Stimulated activated CD4-positive, alpha-beta T cell treated with anti-CD3 and anti-CD28 coated beads, TNF-alpha, amount 100 ng/mL, for 48 hours (primary cell): ENCODE results near the gene OMP.

ENCODE experiments used
- DNase-seq, 3 donors: peaks; one replicate each; pipeline ENCODE4 v3.0.0-alpha.2; 2020; ENCODE audit warnings: low read depth in 3 of 3

OMP gene

DNA sequence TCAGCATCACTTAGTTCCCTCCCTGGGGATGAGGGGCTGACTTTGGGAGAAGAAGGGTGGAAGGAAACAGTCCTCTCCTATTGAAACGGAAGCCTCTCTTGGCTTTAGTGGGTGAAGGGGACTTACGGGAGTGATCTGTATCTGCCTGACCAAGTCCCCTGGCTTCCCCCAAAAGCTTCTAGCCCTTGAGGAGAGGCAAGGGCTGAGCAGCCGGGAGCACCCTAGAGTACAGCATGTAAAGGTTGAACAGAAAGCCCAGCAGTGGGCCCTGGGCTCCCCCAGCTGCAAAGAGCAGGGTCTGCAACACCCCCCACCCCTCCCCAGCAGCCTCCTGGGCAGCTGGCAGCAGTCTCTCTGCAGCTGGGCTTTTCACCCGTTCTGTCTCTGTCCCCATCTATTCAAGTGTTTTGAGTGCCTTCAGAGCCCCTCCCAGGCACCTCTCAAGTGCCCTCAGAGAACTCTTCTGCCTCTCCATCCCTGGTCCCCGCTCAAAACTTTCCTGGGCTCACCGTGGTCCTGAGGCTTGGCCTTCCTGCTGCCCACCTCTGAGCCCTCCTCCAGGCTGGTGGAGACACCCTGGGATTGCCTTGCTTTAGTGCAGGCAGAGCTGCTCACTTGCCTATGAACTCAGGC is 33.2 kb upstream of the OMP start:
- DNase-seq: no peak

DNA sequence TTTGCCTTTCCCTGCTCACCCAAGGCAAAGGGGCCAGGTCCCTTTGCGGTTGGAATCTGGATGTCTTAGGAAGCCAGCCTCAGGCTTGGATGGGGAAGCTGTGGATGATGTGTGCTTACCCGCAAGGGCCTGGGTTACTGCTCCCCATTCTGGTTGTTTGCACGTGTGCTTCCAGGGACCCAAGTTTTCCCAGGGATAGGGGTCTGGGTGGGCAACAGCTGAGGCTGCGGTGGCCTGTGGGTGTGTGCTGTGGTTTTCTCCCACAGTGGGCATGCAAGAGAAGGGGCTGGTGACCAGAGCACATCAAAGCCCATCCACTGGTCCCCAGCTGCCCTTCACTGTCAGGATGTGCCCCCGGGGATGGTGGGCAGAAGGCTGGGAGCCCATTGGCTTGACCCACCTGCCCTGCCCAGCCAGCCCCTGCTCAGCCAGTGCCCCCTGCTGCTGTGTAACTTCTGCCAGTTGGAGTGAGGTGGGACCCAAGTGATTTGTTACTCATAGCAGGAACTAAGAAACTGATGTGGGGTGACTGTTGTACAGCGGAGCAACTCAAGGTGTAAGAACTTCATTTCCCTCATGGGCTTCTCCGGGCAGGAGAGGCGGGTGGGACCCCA is 32.6 kb upstream of the OMP start:
- no peak for DNase-seq

DNA sequence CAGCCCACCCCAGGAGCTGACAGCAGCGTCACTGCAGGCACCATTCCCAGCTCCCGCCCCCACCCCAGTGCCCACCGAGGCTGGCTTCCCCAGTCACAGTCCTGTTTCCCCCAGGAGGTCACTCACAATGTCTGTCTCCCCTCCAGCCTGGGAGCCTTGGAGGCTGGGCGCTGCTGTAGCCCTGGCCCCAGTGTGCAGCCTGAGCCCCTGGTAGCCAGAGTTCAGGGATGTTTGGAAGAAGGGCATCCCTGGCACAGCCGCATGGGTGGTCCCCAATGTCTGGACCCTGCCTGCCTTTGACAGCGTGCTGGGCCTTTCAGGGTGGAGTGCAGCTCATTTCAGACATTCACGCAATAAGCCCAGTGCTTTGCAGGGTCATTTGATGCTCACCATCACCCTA is 31.6 kb upstream of the OMP start:
- no peak for DNase-seq

DNA sequence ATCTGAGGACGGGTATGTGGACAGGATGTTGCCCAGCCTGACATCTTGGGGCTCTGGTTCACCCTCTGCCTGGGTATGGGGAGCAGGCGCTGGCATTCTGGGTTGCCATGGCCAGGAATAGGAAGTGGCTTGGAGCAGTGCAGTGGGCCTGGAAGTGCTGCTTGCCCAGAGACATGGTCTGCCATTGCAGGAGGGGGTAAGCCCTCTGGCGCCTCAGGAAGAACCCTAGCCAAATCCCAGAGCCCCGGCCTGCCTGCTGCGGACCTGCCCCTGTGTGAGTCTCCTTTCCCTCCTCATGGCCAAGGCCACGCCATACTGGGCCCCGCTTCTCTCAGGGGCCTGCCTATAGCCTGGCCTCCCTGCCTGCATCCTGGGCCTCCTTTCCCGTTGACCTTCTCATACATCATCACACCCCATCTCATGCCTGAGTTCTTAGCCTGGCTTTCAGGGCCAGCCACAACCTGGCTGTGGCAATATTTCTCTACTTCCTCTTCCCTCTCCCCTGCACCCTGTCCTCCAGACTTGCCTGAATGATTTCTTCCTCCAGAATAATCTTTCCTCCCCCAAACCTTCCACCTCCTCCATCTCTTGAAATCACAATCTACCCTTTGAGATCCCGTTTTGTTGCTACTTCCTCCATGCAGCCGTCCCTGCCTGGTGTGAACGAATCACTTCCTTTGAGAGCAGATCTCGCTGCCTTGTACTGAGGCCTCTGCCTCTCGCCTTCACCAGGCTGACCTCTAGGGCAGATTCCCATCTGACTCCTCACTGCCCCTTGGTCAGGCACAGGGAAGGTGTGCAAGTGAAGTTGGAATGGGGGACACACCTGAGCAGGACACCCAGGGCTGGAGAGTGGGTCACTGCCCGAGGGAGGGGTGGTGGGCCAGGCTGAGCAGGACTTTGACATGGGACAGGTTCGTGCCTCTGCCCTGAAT is 30.7 kb upstream of the OMP start:
- no peak for DNase-seq

DNA sequence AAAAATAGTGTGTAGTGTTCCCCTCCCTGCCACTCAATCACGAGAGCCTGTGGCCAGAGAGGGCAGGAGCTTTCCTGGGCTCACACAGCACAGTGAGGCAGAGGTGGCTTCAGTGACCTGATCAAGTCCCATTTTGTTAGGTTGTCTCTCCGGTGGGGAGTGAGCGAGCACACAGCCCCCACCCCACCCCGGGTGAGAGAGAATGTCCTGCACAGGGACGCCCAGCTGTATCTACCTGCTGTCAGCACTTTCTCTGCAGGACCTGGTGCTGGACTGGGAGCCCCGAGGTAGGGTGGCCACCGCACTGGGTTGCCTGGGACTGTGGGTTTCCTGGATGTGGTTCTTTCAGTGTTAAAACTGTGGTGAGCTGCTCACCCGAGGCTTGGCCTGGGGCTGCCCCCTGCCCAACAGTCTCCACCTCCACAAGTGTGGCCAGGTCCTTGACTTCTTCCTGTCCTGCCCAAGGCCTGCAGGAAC is 29.8 kb upstream of the OMP start:
- no peak for DNase-seq

DNA sequence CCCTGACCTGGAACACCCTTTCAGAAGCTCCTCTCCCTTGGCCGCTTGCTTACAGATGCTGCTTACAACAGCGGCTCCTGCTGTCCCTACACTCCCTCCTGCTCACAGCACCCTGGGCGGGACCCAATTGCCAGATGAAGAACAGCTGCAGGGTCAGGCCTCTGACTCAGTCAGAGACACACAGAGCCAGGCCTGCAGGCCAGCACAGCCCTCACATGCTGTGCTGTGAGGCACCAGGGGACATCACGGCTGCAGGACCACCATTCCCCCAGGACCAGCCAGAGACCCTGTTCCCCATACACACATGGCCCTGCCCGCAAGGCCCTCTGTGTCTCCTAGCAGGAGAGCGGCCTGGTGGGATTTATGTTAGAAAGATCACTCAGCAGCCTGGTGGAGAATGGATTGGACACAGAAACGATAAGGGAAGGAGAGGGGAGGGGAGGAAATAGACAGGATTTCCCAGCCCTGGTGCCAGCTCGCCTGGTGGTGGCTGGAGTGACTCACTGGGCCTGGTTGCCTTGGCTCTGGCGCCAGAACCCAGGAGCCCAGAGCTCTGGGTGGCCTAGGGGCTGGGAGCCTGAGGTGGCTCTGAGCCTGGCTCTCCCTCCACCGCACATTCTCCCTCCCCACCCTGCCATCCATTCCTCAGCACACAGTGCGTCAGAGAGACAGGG is 29.2 kb upstream of the OMP start:
- no peak for DNase-seq

DNA sequence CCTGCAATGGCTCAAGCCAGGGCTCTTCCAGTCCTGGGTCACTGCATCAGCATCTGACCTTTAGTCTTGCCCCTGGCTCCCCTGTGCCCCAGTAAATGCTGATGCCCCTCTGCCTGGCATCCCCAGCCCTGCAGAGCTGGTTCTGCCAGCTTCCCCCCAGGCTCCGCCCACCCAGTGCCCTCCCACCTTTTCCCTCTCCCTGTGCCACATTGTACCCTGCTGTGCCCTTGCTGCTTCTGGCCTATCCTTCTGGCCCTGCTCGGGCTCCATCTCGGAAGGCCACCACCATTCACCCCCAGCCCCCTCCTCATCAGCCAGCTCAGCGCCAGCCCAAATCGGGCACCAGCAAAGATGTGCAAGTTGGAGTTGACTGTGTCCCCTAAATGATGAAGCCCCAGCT is 28.4 kb upstream of the OMP start:
- no peak for DNase-seq

DNA sequence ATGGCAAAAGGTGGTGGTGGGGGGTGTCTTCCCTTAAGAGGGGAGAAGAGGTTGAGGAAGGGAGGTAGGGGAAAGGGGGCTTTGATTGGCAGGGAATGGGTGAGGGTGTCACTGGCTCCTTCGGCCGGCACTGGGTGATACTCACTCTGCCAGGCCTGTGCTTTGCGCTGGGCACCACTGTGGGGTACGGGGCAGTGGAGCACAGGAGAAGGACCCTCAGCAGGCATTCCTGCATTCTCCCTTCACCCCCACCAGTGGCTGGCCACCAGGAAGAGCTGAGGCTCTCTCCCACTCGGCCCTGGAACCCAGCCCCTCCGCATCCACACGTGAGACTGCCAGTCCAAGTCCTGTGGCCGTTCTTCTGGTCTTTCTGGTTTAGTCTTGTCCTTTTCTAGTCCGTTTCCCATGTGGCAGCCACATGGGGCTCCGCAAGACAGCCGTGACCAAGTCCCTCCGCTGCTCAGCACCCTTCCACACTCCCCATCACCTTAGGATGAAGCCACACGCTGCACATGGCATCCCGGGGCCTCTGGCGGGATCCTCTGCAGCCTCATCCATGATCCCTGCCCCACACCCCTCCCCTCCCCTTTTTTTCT is 27.9 kb upstream of the OMP start:
- no peak for DNase-seq

DNA sequence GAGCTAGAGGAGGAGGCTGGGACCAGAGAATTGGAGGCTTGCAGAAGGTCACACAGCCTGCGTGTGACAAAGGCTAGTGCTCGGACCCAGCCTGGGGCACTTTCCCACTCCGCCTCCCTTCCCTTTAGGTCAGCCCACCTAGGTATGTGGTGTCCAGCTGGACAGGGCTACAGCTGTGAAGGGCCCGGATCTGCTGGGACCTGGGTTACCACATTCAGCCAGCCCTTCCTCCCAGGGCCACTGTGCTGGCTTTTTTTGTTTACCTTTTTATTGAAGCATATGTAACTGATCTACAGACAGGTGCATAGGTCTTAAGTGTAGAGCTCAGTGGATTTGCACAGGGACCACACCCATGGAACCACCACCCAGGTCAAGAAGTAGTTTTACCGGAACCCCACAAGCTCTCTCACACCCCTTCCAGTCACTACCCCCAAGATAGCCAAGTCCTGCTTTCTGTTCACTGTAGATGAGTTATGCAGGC is 27.2 kb upstream of the OMP start:
- DNase-seq: no peak

DNA sequence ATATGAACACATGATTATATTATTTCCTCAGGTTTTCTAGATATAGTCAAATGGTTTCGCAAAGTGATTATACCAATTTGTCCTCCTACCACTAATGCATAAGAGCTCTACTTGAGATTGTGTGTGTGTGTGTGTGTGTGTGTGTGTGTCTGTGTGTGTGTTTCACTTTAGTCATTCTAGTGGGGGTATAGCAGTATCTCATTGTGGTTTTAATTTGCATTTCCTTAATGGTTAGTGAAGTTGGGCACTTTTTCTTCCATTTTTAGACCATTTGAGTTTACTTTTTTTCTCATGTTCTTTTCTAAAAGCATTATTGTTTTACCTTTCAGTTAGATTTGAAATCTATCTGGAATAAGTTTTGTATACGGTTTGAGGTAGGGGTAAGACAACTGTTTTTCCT is 23.0 kb upstream of the OMP start:
- no peak for DNase-seq

DNA sequence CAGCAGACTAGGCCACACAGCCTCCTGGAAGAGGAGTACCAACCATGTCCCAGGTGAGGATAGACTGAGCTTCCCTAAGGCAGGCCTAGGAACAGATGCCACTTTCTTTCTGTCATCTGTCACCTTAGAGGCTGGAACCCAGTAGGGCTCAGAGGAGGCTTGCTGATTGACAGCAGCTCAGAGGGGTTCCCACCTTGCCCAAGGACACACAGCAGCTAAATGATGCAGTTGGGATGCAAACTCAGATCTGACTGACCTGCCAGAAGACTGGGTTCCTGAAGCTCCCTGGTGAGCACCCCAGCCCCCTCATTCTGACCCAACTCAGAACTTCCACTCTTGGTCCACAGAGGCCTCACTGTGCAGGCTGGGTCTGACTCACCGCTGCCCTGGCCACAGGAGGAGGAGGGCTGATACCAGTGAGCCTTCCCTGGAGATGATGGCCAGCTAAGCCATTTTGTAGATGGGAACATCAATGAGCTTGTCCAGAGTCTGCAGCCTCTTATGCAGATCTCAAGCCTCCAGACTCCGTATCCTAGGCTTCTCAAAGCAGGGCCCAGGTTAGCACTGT is 21.9 kb upstream of the OMP start:
- DNase-seq: no peak

DNA sequence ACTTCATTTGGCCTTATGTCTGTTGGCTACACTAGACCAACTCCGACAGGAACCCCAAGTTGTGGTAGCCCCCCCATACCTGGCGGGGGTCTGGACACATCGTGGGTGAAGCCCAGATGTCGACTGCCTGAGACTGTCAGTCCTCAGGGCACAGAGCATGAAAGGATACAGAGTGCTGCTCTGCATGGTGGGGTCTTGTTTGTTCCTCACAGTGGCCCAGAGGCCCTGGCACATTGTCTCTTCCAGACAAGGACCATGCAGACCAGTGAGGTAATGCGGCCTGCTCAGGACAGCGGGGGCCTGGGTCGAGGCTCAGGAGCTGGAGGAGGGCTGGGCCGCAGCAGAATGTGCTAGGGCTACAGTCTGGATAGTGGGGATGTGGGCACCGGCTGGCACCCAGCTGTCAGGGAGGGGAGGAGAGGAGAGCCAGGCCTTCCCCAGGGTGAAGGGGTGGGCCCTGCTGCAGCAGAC is 21.2 kb upstream of the OMP start:
- no peak for DNase-seq

DNA sequence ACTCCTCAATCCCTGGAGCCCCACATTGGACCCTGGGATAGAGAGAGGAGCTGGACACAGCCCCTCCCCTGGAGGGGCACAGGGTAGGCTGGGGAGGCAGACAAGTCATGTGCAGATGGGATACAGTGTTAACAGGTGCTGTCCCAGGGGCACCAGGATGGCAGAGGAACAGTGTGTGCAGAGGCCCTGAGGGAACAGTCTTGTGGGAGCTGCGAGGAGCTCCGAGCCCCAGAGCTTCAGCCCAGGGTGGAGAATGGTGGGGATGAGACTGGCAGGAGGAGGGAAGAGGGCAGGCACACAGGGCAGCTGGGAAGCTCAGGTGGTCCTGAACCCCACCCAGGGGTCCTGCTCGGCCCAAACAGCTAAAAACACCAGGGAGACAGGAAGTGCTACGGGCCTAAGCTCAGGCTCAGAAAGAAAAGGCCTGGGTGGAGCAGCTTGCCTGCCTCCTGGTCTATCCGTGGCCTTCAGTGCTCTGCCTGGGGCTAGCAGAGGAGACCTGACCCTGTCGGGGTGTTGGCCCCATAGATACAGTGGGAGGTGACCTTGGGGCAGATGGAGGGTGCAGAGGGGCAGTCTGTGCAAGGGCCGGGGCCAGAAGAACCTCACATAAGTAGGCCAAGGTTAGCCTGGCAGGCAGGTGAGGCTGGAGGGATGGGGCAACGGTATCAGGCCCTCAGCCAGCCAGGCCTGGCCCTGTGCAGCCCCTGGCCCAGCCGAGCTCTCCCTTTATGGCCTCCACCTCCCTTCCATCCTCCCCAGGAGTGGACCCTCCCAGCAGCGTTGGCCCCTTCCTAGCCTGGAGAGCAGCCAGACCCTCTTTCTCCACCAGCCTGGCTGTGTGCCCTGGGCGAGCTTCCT is 20.4 kb upstream of the OMP start:
- DNase-seq: no peak

DNA sequence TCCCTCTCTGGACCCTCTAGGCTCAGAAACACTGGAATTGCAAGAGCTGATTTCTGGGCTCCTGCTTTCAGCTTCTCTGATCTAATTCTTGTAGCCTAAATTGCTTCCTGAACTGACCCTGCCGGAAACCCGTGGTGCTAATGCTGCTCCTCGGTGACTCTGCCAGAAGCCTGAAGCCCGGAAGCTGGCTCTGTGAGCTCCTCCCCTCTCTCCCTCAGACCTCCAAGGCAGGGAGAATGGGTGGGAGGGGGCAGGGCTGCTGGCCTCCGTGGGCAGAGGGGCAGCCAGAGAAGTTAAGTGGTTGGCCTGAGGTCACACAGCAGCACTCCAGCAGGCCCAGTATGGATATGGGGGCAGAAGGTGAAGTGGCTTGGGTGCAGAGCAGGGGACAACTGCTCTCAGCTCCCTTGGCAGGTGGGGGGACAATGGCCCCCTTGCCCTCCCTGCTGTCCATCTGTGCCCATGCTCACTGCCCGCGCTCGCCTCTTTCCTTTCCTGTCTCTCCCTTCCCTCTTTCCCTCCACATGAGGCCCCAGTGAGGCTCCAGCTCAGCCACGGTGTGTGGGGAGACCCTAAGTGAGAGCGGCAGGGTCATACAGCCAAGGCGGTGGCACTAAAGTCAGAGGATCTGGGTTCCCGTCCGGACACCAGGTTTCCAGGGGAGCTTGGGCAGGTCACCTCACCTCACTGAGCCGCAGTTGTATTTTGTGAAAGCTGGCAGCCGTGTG is 19.6 kb upstream of the OMP start:
- peak in 1 of 3 donors; percentile 12 for DNase-seq

DNA sequence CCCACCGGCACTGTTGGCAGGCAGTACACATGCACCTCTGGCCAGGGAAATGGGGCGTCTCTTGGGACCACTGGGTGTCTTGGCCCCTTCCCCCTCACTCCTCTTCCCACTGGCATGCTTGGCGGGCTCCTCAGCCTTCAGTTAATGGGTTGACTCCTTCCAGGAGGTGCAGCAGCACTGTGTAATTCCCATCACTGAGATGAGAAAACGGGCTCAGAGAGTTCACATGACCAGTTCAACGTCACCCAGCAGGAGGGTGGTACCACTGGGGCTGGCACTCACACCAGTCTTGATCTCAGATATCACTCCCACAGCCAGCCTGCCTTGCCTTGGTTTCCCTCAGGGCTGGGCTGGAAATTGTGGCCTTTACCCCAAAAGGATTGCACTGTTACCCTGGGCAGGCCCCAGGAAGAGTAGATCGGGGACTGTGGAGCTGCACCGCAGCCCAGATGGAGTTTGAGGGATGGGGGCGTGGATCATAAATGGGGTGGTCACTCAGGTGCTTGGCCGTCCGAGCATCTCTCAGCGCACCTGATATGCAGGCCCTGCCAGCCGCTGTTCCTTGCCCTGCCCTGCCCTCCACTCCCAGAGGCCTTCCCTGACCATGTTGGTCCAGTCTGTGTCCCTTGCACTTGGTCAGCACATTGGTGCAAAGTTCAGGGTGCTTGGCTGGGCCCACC is 18.9 kb upstream of the OMP start:
- DNase-seq: no peak

DNA sequence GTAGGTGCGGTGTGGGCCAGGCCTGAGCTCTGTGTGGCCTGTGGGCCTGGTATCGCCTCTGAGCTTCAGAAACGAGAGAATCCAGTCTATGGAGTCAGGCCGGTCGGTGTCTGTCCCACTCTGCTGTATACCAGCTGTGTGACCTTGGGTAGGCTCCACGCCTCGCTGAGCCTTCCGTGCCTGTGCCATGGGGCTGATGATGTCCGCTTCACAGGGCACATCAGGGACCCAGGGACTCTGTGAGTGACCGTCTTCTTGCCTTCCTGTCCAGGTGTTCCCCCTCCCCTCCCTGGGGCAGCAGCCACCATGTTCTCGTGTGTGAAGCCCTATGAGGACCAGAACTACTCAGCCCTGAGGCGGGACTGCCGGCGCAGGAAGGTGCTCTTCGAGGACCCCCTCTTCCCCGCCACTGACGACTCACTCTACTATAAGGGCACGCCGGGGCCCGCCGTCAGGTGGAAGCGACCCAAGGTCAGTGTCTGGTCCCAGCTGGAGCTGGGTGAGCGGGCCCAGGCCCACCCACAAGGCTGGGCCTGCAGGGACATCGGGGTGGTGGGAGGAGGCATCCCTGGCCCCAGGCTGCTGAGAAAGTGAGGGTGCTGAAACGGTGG is 18.0 kb upstream of the OMP start:
- DNase-seq: no peak

DNA sequence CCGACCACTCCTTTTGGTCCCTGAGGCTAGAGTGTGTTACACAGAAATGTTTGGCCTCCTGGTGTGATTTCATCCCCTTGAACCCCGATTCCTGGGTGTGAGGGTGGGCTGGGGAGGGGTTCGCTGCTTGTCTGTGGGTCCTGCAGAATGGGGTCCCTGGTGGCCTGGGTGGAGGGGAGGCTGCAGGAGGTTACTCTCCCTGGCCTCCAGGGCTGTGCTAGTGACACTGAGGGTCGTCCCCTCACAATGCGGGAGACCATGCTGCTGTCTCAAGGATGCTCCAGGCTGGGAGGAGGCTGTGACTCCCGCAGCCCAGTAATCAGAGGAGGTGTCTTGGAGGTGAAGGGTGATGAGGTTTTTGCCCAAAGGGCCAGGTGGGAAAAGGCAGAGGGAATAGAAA is 17.0 kb upstream of the OMP start:
- DNase-seq: no peak
